GM12875 (cell line): ENCODE data around the gene PARD3B.

Source experiments
- H3K4me3 ChIP-seq: one replicate; pipeline ENCODE4 v1.5.1; 2011; ENCODE audit warnings: low read depth, low read length, control low read depth
- CTCF ChIP-seq: IDR thresholded peaks from 2 replicates; pipeline ENCODE4 v1.5.1; 2011; ENCODE audit warnings: low read depth, mild to moderate bottlenecking, control low read depth, inconsistent platforms, low read length, moderate library complexity, borderline replicate concordance; ENCODE audit not compliant: insufficient read depth

Gene PARD3B

GRCh38 chr2:205407984-205408383, 862.7 kb downstream of the PARD3B start:
- TF ChIP-seq CTCF: no peak

GRCh38 chr2:205408696-205409095, 863.4 kb downstream of the PARD3B start:
- H3K4me3 ChIP-seq: no peak overlapping the region
- no peak for TF ChIP-seq CTCF

More at GRCh38 chr2:205407984-205408383, 862.7 kb downstream of the PARD3B start:
- H3K4me3 ChIP-seq: no peak overlapping the region

GRCh38 chr2:205409411-205409810, 864.1 kb downstream of the PARD3B start:
- no peak for TF ChIP-seq CTCF
- H3K4me3 ChIP-seq: no peak overlapping the region

GRCh38 chr2:205411558-205411957, 866.3 kb downstream of the PARD3B start:
- no peak overlapping the region for H3K4me3 ChIP-seq
- TF ChIP-seq CTCF: no peak

- TF ChIP-seq CTCF: no peak
- no peak overlapping the region for H3K4me3 ChIP-seq
Observed at GRCh38 chr2:205424326-205424725, 879.1 kb downstream of the PARD3B start.

GRCh38 chr2:205425102-205425501, 879.8 kb downstream of the PARD3B start:
- no peak overlapping the region for H3K4me3 ChIP-seq
- no peak for TF ChIP-seq CTCF

GRCh38 chr2:205427112-205427511, 881.8 kb downstream of the PARD3B start:
- TF ChIP-seq CTCF: no peak

More at GRCh38 chr2:205427112-205427511, 881.8 kb downstream of the PARD3B start:
- no peak overlapping the region for H3K4me3 ChIP-seq
